Sigmoid colon (tissue), 7 donors: ENCODE results near the gene CNTFR. TPM values are rescaled to one million over a fixed set of nuclear protein-coding genes. Genes with fewer than 3 reads are reported as not detected.
A peak's percentile ranks its signal among the peaks of the same experiment; 100 is the strongest.

Experiments
- DNase-seq: peaks from one replicate; pipeline ENCODE4 v3.0.0-alpha.2; 2019
- H3K27ac ChIP-seq, 4 donors: fragments of 200-600 bp; sonication (generic); one replicate each; pipeline ENCODE4 v1.5.1; 2016 to 2019; ENCODE audit warnings: mild to moderate bottlenecking in 1 of 4
- H3K27me3 ChIP-seq, 3 donors: fragments of 200-600 bp; sonication (generic); one replicate each; pipeline ENCODE4 v1.5.1; 2019; ENCODE audit warnings: mild to moderate bottlenecking in 1 of 3
- H3K36me3 ChIP-seq, 4 donors: fragments of 200-600 bp; sonication (generic); one replicate each; pipeline ENCODE4 v1.5.1; 2016 to 2019
- H3K4me1 ChIP-seq, 4 donors: fragments of 200-600 bp; sonication (generic); one replicate each; pipeline ENCODE4 v1.5.1; 2017 to 2019
- H3K4me3 ChIP-seq, 4 donors: fragments of 200-600 bp; sonication (generic); one replicate each; pipeline ENCODE4 v1.5.1; 2017 to 2019; ENCODE audit warnings: mild to moderate bottlenecking in 2 of 4, moderate library complexity in 1 of 4
- H3K9me3 ChIP-seq, 4 donors: fragments of 200-600 bp in 3 of 4; sonication (generic) in 3 of 4; one replicate each; pipeline versions ENCODE4 v1.5.1 to v1.6.1; 2013 to 2019
- CTCF ChIP-seq, 4 experiments: fragments of 450-650 bp in 3 of 4; fragments of 200-600 bp in 1 of 4; IDR thresholded peaks; one replicate each; pipeline ENCODE4 v1.5.1; 2016 to 2019; ENCODE audit warnings: antibody characterized with exemption in 4 of 4, mild to moderate bottlenecking in 3 of 4, moderate library complexity in 2 of 4
- EP300 ChIP-seq, 4 donors: sonication (generic); formaldehyde crosslinking; IDR thresholded peaks; one replicate each; pipeline ENCODE4 v1.6.1; 2017; ENCODE audit warnings: antibody characterized with exemption in 4 of 4
- POLR2A ChIP-seq, 2 donors: fragments of 450-650 bp; IDR thresholded peaks; one replicate each; pipeline ENCODE4 v1.6.1; 2016; ENCODE audit warnings: antibody characterized with exemption in 2 of 2, mild to moderate bottlenecking in 2 of 2, moderate library complexity in 2 of 2
- POLR2AphosphoS5 ChIP-seq, 4 donors: sonication (generic); formaldehyde crosslinking; IDR thresholded peaks; one replicate each; pipeline ENCODE4 v1.6.1; 2017; ENCODE audit warnings: antibody characterized with exemption in 4 of 4
- WGBS, 2 donors: extraction: QIAGEN DNeasy Blood & Tissue Kit; methylation state at CpG; one replicate each; pipeline ENCODE4 v1.1.7; 2013; 5-methylcytosine and 5-hydroxymethylcytosine counted together
- intact Hi-C: fragments of 100-400 bp; cut with DNase I; formaldehyde crosslinking; loops from one replicate; pipeline ENCODE4 v1.15.1; 2023
- polyA plus RNA-seq, 3 donors: library from polyadenylated mRNA; stranded (reverse); fragments of 200-250 nt; gene quantifications; one replicate each; pipeline ENCODE4 v1.2.3, GENCODE V29; 2013
- total RNA-seq, 4 donors: library from RNA; depleted of rRNA; stranded (reverse); fragments of >200 nt; gene quantifications; one replicate each; pipeline ENCODE4 v1.1.0, GENCODE V29; 2016
- donor health status: healthy with polysubstance abuse.
- donor health status: Bipolar disorder and iron deficiency.
- donor health status: healthy.

The CNTFR gene
- total and polyA plus RNA-seq, 7 donors, result 1.6 to 12.9 (median 4.6) TPM

GRCh38 chr9:34630402-34631154 is 41.1 kb upstream of the CNTFR start:
- TF ChIP-seq POLR2AphosphoS5 (IDR thresholded peaks at IDR 0.05) (no peak), POLR2A (IDR thresholded peaks at IDR 0.05) (no peak), CTCF (IDR thresholded peaks at IDR 0.05) (no peak), EP300 (IDR thresholded peaks at IDR 0.05) (no peak)
- no peaks in the 10 kb centered on the region for H3K9me3 ChIP-seq
- peaks cover 0 to 23% (median 18%) of the 10 kb centered on the region in 4 donors for H3K4me1 ChIP-seq
- WGBS, 2 donors, result 15 to 39% methylated on average over 5 of the region's 5 CpGs
- H3K36me3 ChIP-seq, result peaks cover 0 to 8% (median 2%) of the 10 kb centered on the region in 4 donors
- no peak overlapping the region for H3K27ac ChIP-seq
- intact Hi-C loops, result no loop called here
- H3K4me3 ChIP-seq, result no peak overlapping the region
- H3K27me3 ChIP-seq, result peaks cover 31 to 46% (median 40%) of the 10 kb centered on the region in 3 donors
- DNase-seq, result no peak

GRCh38 chr9:34629491-34629808 is 39.9 kb upstream of the CNTFR start:
- Histone ChIP-seq H3K36me3 (no peaks in the 10 kb centered on the region), H3K27ac (no peak overlapping the region), H3K4me3 (peak overlapping the region in 1 of 4 donors; percentile 45), H3K4me1 (peaks cover 0 to 21% (median 16%) of the 10 kb centered on the region in 4 donors), H3K27me3 (peaks cover 42 to 57% (median 52%) of the 10 kb centered on the region in 3 donors), H3K9me3 (no peaks in the 10 kb centered on the region)
- DNase-seq, result no peak
- 29 to 31% methylated on average over 5 of the region's 5 CpGs for WGBS, 2 donors
- intact Hi-C loops, result no loop called here
- TF ChIP-seq POLR2AphosphoS5 (IDR thresholded peaks at IDR 0.05) (no peak), EP300 (IDR thresholded peaks at IDR 0.05) (no peak), CTCF (IDR thresholded peaks at IDR 0.05) (no peak), POLR2A (IDR thresholded peaks at IDR 0.05) (no peak)

GRCh38 chr9:34628656-34629490 is 39.3 kb upstream of the CNTFR start, which contains the start of gene ARID3C:
Gene ARID3C, minus strand, starts transcription at chr9:34629066. Its CDS starts 1,052 bp downstream, at chr9:34628014.
- intact Hi-C loops, result no loop called here
- H3K4me3 ChIP-seq, result peak within 1 kb of the TSS; percentile 11 to 53 (median 37)
- no peak within 1 kb of the TSS for H3K27ac ChIP-seq
- H3K27me3 ChIP-seq, result peaks cover 48 to 63% (median 57%) of the 10 kb centered on the region in 3 donors
- no peak for DNase-seq
- H3K36me3 ChIP-seq, result no peaks in the 10 kb centered on the region
- TF ChIP-seq CTCF (IDR thresholded peaks at IDR 0.05), result no peak
- no peak for TF ChIP-seq POLR2A (IDR thresholded peaks at IDR 0.05)
- no peak for TF ChIP-seq EP300 (IDR thresholded peaks at IDR 0.05)
- TF ChIP-seq POLR2AphosphoS5 (IDR thresholded peaks at IDR 0.05), result no peak
- peaks cover 0 to 24% (median 17%) of the 10 kb centered on the region in 4 donors for H3K4me1 ChIP-seq
- H3K9me3 ChIP-seq, result no peaks in the 10 kb centered on the region
- WGBS, 2 donors, result 1% methylated on average over 69 of the region's 69 CpGs

- TF ChIP-seq POLR2AphosphoS5 (IDR thresholded peaks at IDR 0.05), result no peak
- TF ChIP-seq EP300 (IDR thresholded peaks at IDR 0.05), result no peak
- no peak for TF ChIP-seq CTCF (IDR thresholded peaks at IDR 0.05)
- TF ChIP-seq POLR2A (IDR thresholded peaks at IDR 0.05), result no peak
- no peak for DNase-seq
- Histone ChIP-seq H3K9me3 (no peaks in the 10 kb centered on the region), H3K4me3 (peak overlapping the region; percentile 11 to 53 (median 37)), H3K36me3 (no peaks in the 10 kb centered on the region), H3K27me3 (peaks cover 56 to 72% (median 66%) of the 10 kb centered on the region in 3 donors), H3K27ac (no peak overlapping the region), H3K4me1 (peaks cover 0 to 28% (median 24%) of the 10 kb centered on the region in 4 donors)
- intact Hi-C loops, result no loop called here
- 34 to 37% methylated on average over 20 of the region's 20 CpGs for WGBS, 2 donors
Observed at GRCh38 chr9:34627716-34628655, 38.5 kb upstream of the CNTFR start.
